ENCODE measurements around the gene ANO7. TPM values are rescaled to one million over a fixed set of nuclear protein-coding genes. Genes with fewer than 3 reads are reported as not detected.

The ANO7 gene
- total RNA-seq, 1 experiment from 2014 or later, result 2.0 TPM

- DNase-seq, result peak; percentile 38
- peaks cover 39% of the 10 kb centered on the region for H3K36me3 ChIP-seq (replicated peaks; ENCODE audit: control insufficient read depth, insufficient read depth, low read length)
- H3K27me3 ChIP-seq (ENCODE audit: control insufficient read depth, insufficient read depth, low read length), result no peaks in the 10 kb centered on the region
- no peak overlapping the region for H3K4me3 ChIP-seq (ENCODE audit: insufficient read depth, low read depth, low read length)
Observed at GRCh38 chr2:241265506-241265905, 77.0 kb downstream of the ANO7 start.

- peak; percentile 58 for DNase-seq
- Histone ChIP-seq H3K27me3 (ENCODE audit: control insufficient read depth, insufficient read depth, low read length) (no peaks in the 10 kb centered on the region), H3K36me3 (replicated peaks; ENCODE audit: control insufficient read depth, insufficient read depth, low read length) (peaks cover 25% of the 10 kb centered on the region), H3K4me3 (ENCODE audit: insufficient read depth, low read depth, low read length) (no peak overlapping the region)
Observed at GRCh38 chr2:241267249-241268067, 79.0 kb downstream of the ANO7 start.

- H3K4me3 ChIP-seq (ENCODE audit: insufficient read depth, low read depth, low read length), result no peak overlapping the region
- H3K36me3 ChIP-seq (replicated peaks; ENCODE audit: control insufficient read depth, insufficient read depth, low read length), result peaks cover 17% of the 10 kb centered on the region
- no peaks in the 10 kb centered on the region for H3K27me3 ChIP-seq (ENCODE audit: control insufficient read depth, insufficient read depth, low read length)
- peak; percentile 11 for DNase-seq
Observed at GRCh38 chr2:241268306-241268705, 79.8 kb downstream of the ANO7 start.

- H3K36me3 ChIP-seq (replicated peaks; ENCODE audit: control insufficient read depth, insufficient read depth, low read length), result peaks cover 13% of the 10 kb centered on the region
- H3K27me3 ChIP-seq (ENCODE audit: control insufficient read depth, insufficient read depth, low read length), result no peaks in the 10 kb centered on the region
- DNase-seq, result peak; percentile 6
- no peak overlapping the region for H3K4me3 ChIP-seq (ENCODE audit: insufficient read depth, low read depth, low read length)
Observed at GRCh38 chr2:241268716-241269445, 80.4 kb downstream of the ANO7 start.

- Histone ChIP-seq H3K27me3 (ENCODE audit: control insufficient read depth, insufficient read depth, low read length) (no peaks in the 10 kb centered on the region), H3K4me3 (ENCODE audit: insufficient read depth, low read depth, low read length) (no peak overlapping the region), H3K36me3 (replicated peaks; ENCODE audit: control insufficient read depth, insufficient read depth, low read length) (peaks cover 10% of the 10 kb centered on the region)
- peak; percentile 8 for DNase-seq
Observed at GRCh38 chr2:241269707-241270520, 81.4 kb downstream of the ANO7 start.

- no peak overlapping the region for H3K4me3 ChIP-seq (ENCODE audit: insufficient read depth, low read depth, low read length)
- peaks cover 8% of the 10 kb centered on the region for H3K36me3 ChIP-seq (replicated peaks; ENCODE audit: control insufficient read depth, insufficient read depth, low read length)
- H3K27me3 ChIP-seq (ENCODE audit: control insufficient read depth, insufficient read depth, low read length), result no peaks in the 10 kb centered on the region
- DNase-seq, result peak; percentile 7
Observed at GRCh38 chr2:241270531-241270930, 82.1 kb downstream of the ANO7 start.

GRCh38 chr2:241271706-241272302, 83.3 kb downstream of the ANO7 start:
- H3K4me3 ChIP-seq (ENCODE audit: insufficient read depth, low read depth, low read length), result peak overlapping the region; percentile 73
- H3K36me3 ChIP-seq (replicated peaks; ENCODE audit: control insufficient read depth, insufficient read depth, low read length), result peaks cover 2% of the 10 kb centered on the region
- DNase-seq, result no peak
- no peaks in the 10 kb centered on the region for H3K27me3 ChIP-seq (ENCODE audit: control insufficient read depth, insufficient read depth, low read length)

- H3K4me3 ChIP-seq (ENCODE audit: insufficient read depth, low read depth, low read length), result peak overlapping the region; percentile 73
- DNase-seq, result peak; percentile 90
Observed at GRCh38 chr2:241272303-241273209, 84.1 kb downstream of the ANO7 start.

GRCh38 chr2:241273210-241274020, 84.9 kb downstream of the ANO7 start:
- Histone ChIP-seq H3K36me3 (replicated peaks; ENCODE audit: control insufficient read depth, insufficient read depth, low read length) (no peaks in the 10 kb centered on the region), H3K4me3 (ENCODE audit: insufficient read depth, low read depth, low read length) (peak overlapping the region; percentile 73), H3K27me3 (ENCODE audit: control insufficient read depth, insufficient read depth, low read length) (no peaks in the 10 kb centered on the region)
- DNase-seq, result no peak

More at GRCh38 chr2:241272303-241273209, 84.1 kb downstream of the ANO7 start:
- Histone ChIP-seq H3K36me3 (replicated peaks; ENCODE audit: control insufficient read depth, insufficient read depth, low read length) (peaks cover 2% of the 10 kb centered on the region; the same call in 1 of the 2 replicates), H3K27me3 (ENCODE audit: control insufficient read depth, insufficient read depth, low read length) (no peaks in the 10 kb centered on the region)

GRCh38 chr2:241274127-241274526, 85.7 kb downstream of the ANO7 start:
- Histone ChIP-seq H3K27me3 (ENCODE audit: control insufficient read depth, insufficient read depth, low read length) (no peaks in the 10 kb centered on the region), H3K36me3 (replicated peaks; ENCODE audit: control insufficient read depth, insufficient read depth, low read length) (no peaks in the 10 kb centered on the region), H3K4me3 (ENCODE audit: insufficient read depth, low read depth, low read length) (no peak overlapping the region)
- no peak for DNase-seq
